BJ (cell line): ENCODE results near the gene NALCN. TPM values are rescaled to one million over a fixed set of nuclear protein-coding genes. Genes with fewer than 3 reads are reported as not detected.

Source experiments
- CTCF ChIA-PET: fragments of 350-600 bp; formaldehyde crosslinking; extraction: SDS; loops from one replicate; lab custom pipeline; 2021; ENCODE audit warnings: antibody characterized with exemption, inconsistent platforms; lab: Yijun Ruan, JAX
- POLR2A ChIA-PET: fragments of 300-600 bp; sonication (Branson Sonifier 250); formaldehyde crosslinking; extraction: SDS; loops from one replicate; lab custom pipeline; 2021; ENCODE audit warnings: antibody characterized with exemption; lab: Charles Lee
- DNase-seq: peaks from one replicate; pipeline ENCODE4 v3.0.0-alpha.2; 2011; ENCODE audit warnings: low read depth
- H3K27me3 ChIP-seq: 2 replicates; pipeline ENCODE4 v1.6.0; 2011; ENCODE audit warnings: low read length; ENCODE audit not compliant: control insufficient read depth, insufficient read depth
- H3K36me3 ChIP-seq: 2 replicates; pipeline ENCODE4 v1.5.1; 2011; ENCODE audit warnings: low read length; ENCODE audit not compliant: control insufficient read depth, insufficient read depth
- H3K4me3 ChIP-seq: 2 replicates; pipeline ENCODE4 v1.5.1; 2011; ENCODE audit warnings: low read depth, mild to moderate bottlenecking, control low read depth, low read length
- CTCF ChIP-seq: IDR thresholded peaks from 2 replicates; pipeline ENCODE4 v1.5.1; 2011; ENCODE audit warnings: low read depth, mild to moderate bottlenecking, control low read depth, inconsistent platforms, low read length, moderate library complexity; ENCODE audit not compliant: insufficient read depth
- polyA plus RNA-seq: library from polyadenylated mRNA; depleted of rRNA; stranded (reverse); fragments of >200 nt; gene quantifications from 2 replicates; pipeline ENCODE4 v1.2.3, GENCODE V29; 2011

Gene NALCN
- polyA plus RNA-seq, 1 experiment, result 2.9 TPM

GRCh38 chr13:101300531-101300930 is 115.8 kb downstream of the NALCN start:
- CTCF ChIA-PET, result no interaction called here
- Histone ChIP-seq H3K36me3 (no peaks in the 10 kb centered on the region), H3K4me3 (no peak overlapping the region), H3K27me3 (no peaks in the 10 kb centered on the region; the same call in 1 of the 2 replicates)
- TF ChIP-seq CTCF, result no peak
- POLR2A ChIA-PET, result no interaction called here
- DNase-seq, result no peak

GRCh38 chr13:101298517-101298916 is 117.8 kb downstream of the NALCN start:
- Histone ChIP-seq H3K27me3 (no peaks in the 10 kb centered on the region; the same call in 1 of the 2 replicates), H3K4me3 (no peak overlapping the region), H3K36me3 (no peaks in the 10 kb centered on the region)
- TF ChIP-seq CTCF, result no peak
- ChIA-PET CTCF (interaction anchor here (1.0 to 1.3 kb wide), 2 partner anchors 41 to 153 kb away, joined by 3 to 4 read pairs; no protein-coding TSS in a partner anchor), POLR2A (no interaction called here)
- no peak for DNase-seq

GRCh38 chr13:101297794-101298193 is 118.5 kb downstream of the NALCN start:
- H3K36me3 ChIP-seq, result no peaks in the 10 kb centered on the region
- no peaks in the 10 kb centered on the region; the same call in 1 of the 2 replicates for H3K27me3 ChIP-seq
- H3K4me3 ChIP-seq, result no peak overlapping the region
- TF ChIP-seq CTCF, result no peak
- POLR2A ChIA-PET, result interaction anchor here (0.6 kb wide), 1 partner anchor 1612 kb away, joined by 10 read pairs; no protein-coding TSS in a partner anchor
- no peak for DNase-seq
- CTCF ChIA-PET, result interaction anchor here (1.0 to 1.3 kb wide), 2 partner anchors 40 to 152 kb away, joined by 3 to 4 read pairs; no protein-coding TSS in a partner anchor

GRCh38 chr13:101292711-101293110 is 123.6 kb downstream of the NALCN start:
- H3K36me3 ChIP-seq, result no peaks in the 10 kb centered on the region
- TF ChIP-seq CTCF, result no peak
- DNase-seq, result no peak
- no peak overlapping the region for H3K4me3 ChIP-seq
- ChIA-PET POLR2A (interaction anchor here (0.6 kb wide), 1 partner anchor 90 kb away, joined by 4 read pairs; no protein-coding TSS in a partner anchor), CTCF (interaction anchor here (1.0 kb wide), 1 partner anchor 142 kb away, joined by 3 read pairs; no protein-coding TSS in a partner anchor)
- H3K27me3 ChIP-seq, result no peaks in the 10 kb centered on the region

DNA sequence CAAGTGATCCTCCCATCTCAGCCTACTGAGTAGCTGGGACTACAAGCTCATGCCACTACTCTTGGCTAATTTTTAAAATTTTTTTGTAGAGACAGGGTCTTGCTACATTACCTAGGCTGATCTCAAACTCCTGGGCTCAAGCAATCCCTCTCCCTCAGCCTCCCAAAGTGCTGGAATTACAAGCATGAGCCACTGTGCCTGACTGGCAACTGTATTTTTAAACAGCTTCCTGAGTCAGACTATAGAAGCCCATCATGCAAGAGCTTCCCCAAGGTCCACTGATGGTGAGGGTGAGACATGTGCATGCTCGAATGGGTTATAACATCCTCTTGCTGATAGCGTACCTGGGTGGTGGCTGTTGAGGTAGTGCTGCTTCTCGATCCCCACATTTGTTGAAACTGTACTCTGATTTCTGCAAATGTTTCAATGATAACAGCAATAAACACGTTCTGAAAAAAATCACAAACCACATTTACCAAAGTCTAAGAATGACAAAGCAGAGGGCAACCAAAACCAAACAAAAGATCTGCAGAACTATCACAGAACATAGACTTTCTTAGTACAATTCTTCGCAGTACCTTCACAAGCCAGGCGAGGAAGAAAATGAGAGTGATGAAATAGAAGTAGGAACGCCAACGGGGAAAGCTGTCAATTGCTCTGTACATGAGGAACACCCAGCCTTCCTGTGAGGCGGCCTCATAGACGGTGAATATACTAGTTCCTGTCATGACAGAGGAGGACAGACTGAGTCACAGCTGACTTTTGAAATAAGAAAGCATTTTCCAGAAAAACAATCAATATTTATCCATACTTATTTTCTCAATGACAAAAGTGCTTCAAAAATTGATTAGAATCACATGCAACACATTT is 124.4 kb downstream of the NALCN start:
- Histone ChIP-seq H3K36me3 (no peaks in the 10 kb centered on the region), H3K4me3 (no peak overlapping the region), H3K27me3 (no peaks in the 10 kb centered on the region)
- TF ChIP-seq CTCF, result no peak
- DNase-seq, result no peak
- POLR2A ChIA-PET, result no interaction called here
- CTCF ChIA-PET, result interaction anchor here (1.0 to 1.3 kb wide), 2 partner anchors 18 to 141 kb away, joined by 3 read pairs; no protein-coding TSS in a partner anchor
